Measurements from ENCODE around the gene LITAFD. TPM values are rescaled to one million over a fixed set of nuclear protein-coding genes. Genes with fewer than 3 reads are reported as not detected.
A peak's percentile ranks its signal among the peaks of the same experiment; 100 is the strongest.

Gene LITAFD
- total RNA-seq, 1 donor from 2014 or later, result not detected

- TF ChIP-seq, protein P1, sequence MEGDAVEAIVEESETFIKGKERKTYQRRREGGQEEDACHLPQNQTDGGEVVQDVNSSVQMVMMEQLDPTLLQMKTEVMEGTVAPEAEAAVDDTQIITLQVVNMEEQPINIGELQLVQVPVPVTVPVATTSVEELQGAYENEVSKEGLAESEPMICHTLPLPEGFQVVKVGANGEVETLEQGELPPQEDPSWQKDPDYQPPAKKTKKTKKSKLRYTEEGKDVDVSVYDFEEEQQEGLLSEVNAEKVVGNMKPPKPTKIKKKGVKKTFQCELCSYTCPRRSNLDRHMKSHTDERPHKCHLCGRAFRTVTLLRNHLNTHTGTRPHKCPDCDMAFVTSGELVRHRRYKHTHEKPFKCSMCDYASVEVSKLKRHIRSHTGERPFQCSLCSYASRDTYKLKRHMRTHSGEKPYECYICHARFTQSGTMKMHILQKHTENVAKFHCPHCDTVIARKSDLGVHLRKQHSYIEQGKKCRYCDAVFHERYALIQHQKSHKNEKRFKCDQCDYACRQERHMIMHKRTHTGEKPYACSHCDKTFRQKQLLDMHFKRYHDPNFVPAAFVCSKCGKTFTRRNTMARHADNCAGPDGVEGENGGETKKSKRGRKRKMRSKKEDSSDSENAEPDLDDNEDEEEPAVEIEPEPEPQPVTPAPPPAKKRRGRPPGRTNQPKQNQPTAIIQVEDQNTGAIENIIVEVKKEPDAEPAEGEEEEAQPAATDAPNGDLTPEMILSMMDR (IDR thresholded peaks at IDR 0.05), result no peak
- H3K9me3 Mint-ChIP-seq (ENCODE audit: unreplicated experiment), result no peaks in the 10 kb centered on the region
Observed at GRCh38 chr16:8858994-8859912, 22.9 kb upstream of the LITAFD start.

GRCh38 chr16:8859913-8860881 lies 22.0 kb upstream of the LITAFD start:
- Mint-ChIP-seq H3K4me3 (ENCODE audit: unreplicated experiment) (peak overlapping the region; percentile 47), H3K4me1 (ENCODE audit: unreplicated experiment) (peaks cover 60% of the 10 kb centered on the region), H3K27ac (ENCODE audit: unreplicated experiment) (peak overlapping the region; percentile 74), H3K36me3 (ENCODE audit: unreplicated experiment) (peaks cover 14% of the 10 kb centered on the region), H3K9me3 (ENCODE audit: unreplicated experiment) (no peaks in the 10 kb centered on the region), H3K27me3 (ENCODE audit: unreplicated experiment) (no peaks in the 10 kb centered on the region)
- TF ChIP-seq, protein P1 (IDR thresholded peaks at IDR 0.05), result no peak
- no peak for DNase-seq (ENCODE audit: extremely low spot score, unreplicated experiment)

More at GRCh38 chr16:8858994-8859912, 22.9 kb upstream of the LITAFD start:
- Mint-ChIP-seq H3K27me3 (ENCODE audit: unreplicated experiment) (no peaks in the 10 kb centered on the region), H3K27ac (ENCODE audit: unreplicated experiment) (peak overlapping the region; percentile 74), H3K4me3 (ENCODE audit: unreplicated experiment) (peak overlapping the region; percentile 47), H3K4me1 (ENCODE audit: unreplicated experiment) (peaks cover 52% of the 10 kb centered on the region), H3K36me3 (ENCODE audit: unreplicated experiment) (peaks cover 18% of the 10 kb centered on the region)
- no peak for DNase-seq (ENCODE audit: extremely low spot score, unreplicated experiment)

DNA sequence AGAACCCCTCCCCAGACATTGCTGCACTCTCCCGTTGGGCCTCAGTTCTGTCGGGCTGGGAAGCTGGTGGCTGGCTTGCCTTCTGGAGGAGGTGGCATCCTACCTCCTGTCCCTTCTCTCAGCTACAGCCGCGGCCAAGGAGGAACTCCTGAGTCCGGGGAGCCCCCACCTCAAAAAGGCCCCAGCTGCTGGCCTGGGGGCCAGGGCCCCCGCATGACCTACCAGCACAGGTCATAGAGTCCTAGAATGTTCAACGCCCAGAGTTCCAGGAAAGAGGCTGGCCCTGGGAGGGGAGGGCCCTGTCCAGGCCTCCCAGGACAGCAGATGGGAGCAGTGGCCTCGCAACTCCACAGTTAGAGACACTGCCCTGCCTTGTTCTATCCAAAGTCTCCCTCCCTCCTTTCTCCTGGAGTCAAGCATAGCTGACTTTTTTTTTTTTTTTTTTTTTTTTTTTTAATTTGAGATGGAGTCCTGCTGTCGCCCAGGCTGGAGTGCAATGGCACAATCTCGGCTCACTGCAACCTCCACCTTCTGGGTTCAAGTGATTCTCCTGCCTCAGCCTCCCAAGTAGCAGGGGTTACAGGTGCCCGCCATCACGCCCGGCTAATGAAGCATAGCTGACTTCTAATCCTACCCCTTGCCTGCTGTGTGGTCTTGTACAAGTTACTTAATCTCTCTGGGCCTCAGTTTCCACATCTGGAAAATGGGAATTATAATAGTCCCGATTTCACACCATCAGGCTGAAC lies 20.4 kb upstream of the LITAFD start:
- H3K4me1 Mint-ChIP-seq (ENCODE audit: unreplicated experiment), result peaks cover 76% of the 10 kb centered on the region
- H3K9me3 Mint-ChIP-seq (ENCODE audit: unreplicated experiment), result no peaks in the 10 kb centered on the region
- H3K4me3 Mint-ChIP-seq (ENCODE audit: unreplicated experiment), result no peak overlapping the region
- peak overlapping the region; percentile 65 for H3K27ac Mint-ChIP-seq (ENCODE audit: unreplicated experiment)
- DNase-seq (ENCODE audit: extremely low spot score, unreplicated experiment), result no peak
- no peaks in the 10 kb centered on the region for H3K27me3 Mint-ChIP-seq (ENCODE audit: unreplicated experiment)
- H3K36me3 Mint-ChIP-seq (ENCODE audit: unreplicated experiment), result peaks cover 5% of the 10 kb centered on the region
- TF ChIP-seq, protein P1 (IDR thresholded peaks at IDR 0.05), result no peak

DNA sequence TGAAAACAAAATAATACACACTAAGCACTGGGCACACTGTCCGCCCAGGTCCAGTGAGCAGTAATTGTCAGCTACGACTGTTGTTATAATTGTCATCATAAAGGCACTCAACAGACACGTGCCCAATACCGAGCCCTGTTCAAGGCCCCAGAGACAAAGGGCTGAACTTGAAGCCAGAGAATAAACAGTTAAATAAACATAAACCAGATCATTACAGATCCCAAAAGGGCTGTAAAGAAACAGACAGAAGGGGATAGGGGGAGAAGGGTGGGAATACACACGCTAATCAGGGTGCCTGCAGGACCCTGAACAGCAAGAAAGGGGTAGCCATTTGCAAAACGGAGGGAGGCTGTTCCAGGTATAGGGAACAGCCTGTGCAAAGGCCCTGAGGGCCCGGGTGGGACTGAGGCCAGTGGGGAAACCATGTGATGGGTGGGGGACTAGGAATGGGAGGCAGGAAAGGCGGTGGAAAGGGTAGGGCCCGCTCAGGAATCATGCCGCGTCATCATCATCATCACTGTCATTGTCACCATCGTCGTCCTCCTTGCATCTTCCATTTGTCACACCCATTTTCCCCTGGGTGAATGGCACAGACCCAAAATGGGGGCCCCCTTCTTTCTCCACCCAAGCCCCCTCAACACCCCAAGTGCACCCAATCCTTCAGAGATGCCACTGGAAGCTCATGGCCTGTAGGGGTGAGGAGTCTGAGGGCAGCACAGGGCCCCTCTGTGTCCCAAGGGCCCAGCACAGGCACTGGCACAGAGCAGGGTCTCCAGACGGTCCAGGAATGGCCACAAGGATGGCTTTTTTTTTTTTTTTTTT lies 19.6 kb upstream of the LITAFD start:
- peaks cover 81% of the 10 kb centered on the region for H3K4me1 Mint-ChIP-seq (ENCODE audit: unreplicated experiment)
- H3K27me3 Mint-ChIP-seq (ENCODE audit: unreplicated experiment), result no peaks in the 10 kb centered on the region
- peak overlapping the region; percentile 34 for H3K27ac Mint-ChIP-seq (ENCODE audit: unreplicated experiment)
- no peak for DNase-seq (ENCODE audit: extremely low spot score, unreplicated experiment)
- TF ChIP-seq, protein P1 (IDR thresholded peaks at IDR 0.05), result no peak
- peaks cover 5% of the 10 kb centered on the region for H3K36me3 Mint-ChIP-seq (ENCODE audit: unreplicated experiment)
- H3K9me3 Mint-ChIP-seq (ENCODE audit: unreplicated experiment), result no peaks in the 10 kb centered on the region
- H3K4me3 Mint-ChIP-seq (ENCODE audit: unreplicated experiment), result no peak overlapping the region

All from osteocyte (in vitro differentiated cells).